K562 (cell line): ENCODE measurements around the gene BCKDHB. TPM values are rescaled to one million over a fixed set of nuclear protein-coding genes. Genes with fewer than 3 reads are reported as not detected.

ENCODE experiments used
- ATAC-seq: fragments of 200-7000 bp; cut with Tn5 transposase; 3 replicates; pipeline ENCODE4 v1.9.1; 2020; ENCODE audit warnings: moderate library complexity
- BruUV-seq: library from RNA; stranded (reverse); fragments of 400-500 nt; replicated peaks from 2 replicates; lab custom pipeline; 2021; lab: Mats Ljungman, UMichigan
- CTCF ChIA-PET: fragments of 300-600 bp; formaldehyde crosslinking; extraction: SDS; loops from one replicate; lab custom pipeline; 2021; ENCODE audit warnings: low intra/inter-chr PET ratio; lab: Yijun Ruan, JAX
- POLR2A ChIA-PET: fragments of 300-600, 350-650 bp; sonication (Branson Sonifier 250); formaldehyde crosslinking; extraction: SDS; loops from one replicate; lab custom pipeline; 2021; ENCODE audit warnings: antibody characterized with exemption, inconsistent platforms; lab: Yijun Ruan, JAX
- DNase-seq, 4 experiments: peaks; one replicate each; pipeline versions ENCODE4 v3.0.0 to v3.0.0-alpha.2; 2011 to 2018; ENCODE audit warnings: low spot score in 3 of 4, mixed read lengths in 3 of 4; ENCODE audit errors: extremely low read depth in 1 of 4
- FAIRE-seq: peaks from 2 replicates; lab custom pipeline; 2011; peaks lifted over from hg19 to GRCh38; lab: Jason Lieb, UNC
- H2AFZ ChIP-seq: 2 replicates; pipeline ENCODE4 v1.6.0; 2011; ENCODE audit warnings: low read depth, low read length, control low read depth, inconsistent platforms
- H3K27ac ChIP-seq: fragments of 200-600 bp; 3 replicates; pipeline ENCODE4 v1.8.0; 2011; ENCODE audit warnings: low read depth, mild to moderate bottlenecking, control low read depth, inconsistent platforms, low read length, moderate library complexity, mixed read lengths; ENCODE audit errors: extremely low read depth
- H3K27me3 ChIP-seq, 2 experiments: fragments of 300-600 bp in 1 of 2; 2 replicates in 1 of 2; 3 replicates in 1 of 2; pipeline versions ENCODE4 v1.6.0 to v1.8.0; 2011; ENCODE audit warnings: inconsistent platforms in 2 of 2, low read length in 2 of 2, mild to moderate bottlenecking in 1 of 2, mixed read lengths in 1 of 2, moderate library complexity in 1 of 2; ENCODE audit not compliant: control insufficient read depth in 2 of 2, insufficient read depth in 2 of 2
- H3K36me3 ChIP-seq: fragments of 300-600 bp; 3 replicates; pipeline ENCODE4 v1.8.0; 2011; ENCODE audit warnings: mild to moderate bottlenecking, low read length, inconsistent platforms; ENCODE audit not compliant: control insufficient read depth, insufficient read depth
- H3K4me1 ChIP-seq, 2 experiments: fragments of 200-600 bp in 1 of 2; replicated peaks in 1 of 2; 2 replicates in 1 of 2; 3 replicates in 1 of 2; pipeline versions ENCODE4 v1.5.1 to v1.8.0; 2011; ENCODE audit warnings: inconsistent platforms in 2 of 2, low read length in 2 of 2, mild to moderate bottlenecking in 1 of 2, mixed read lengths in 1 of 2, moderate library complexity in 1 of 2; ENCODE audit not compliant: control insufficient read depth in 2 of 2, insufficient read depth in 2 of 2
- H3K4me2 ChIP-seq: 2 replicates; pipeline ENCODE4 v1.6.1; 2011; ENCODE audit warnings: low read length, control low read depth, inconsistent platforms, mixed read lengths; ENCODE audit not compliant: insufficient read depth
- H3K4me3 ChIP-seq: fragments of 200-600 bp; sonication (generic), shearing (Covaris generic); 2 replicates; pipeline ENCODE4 v1.5.1; 2016; ENCODE audit warnings: control low read depth, inconsistent platforms
- H3K79me2 ChIP-seq: fragments of 200-600 bp; 3 replicates; pipeline ENCODE4 v1.8.0; 2011; ENCODE audit warnings: low read length, inconsistent platforms; ENCODE audit not compliant: control insufficient read depth, insufficient read depth
- H3K9ac ChIP-seq, 2 experiments: 2 replicates each; pipeline versions ENCODE4 v1.6.0 to v1.6.1; 2011; ENCODE audit warnings: low read depth in 2 of 2, low read length in 2 of 2, control low read depth in 1 of 2, inconsistent platforms in 1 of 2, mild to moderate bottlenecking in 1 of 2, mixed read lengths in 1 of 2; ENCODE audit not compliant: insufficient read depth in 1 of 2
- H3K9me1 ChIP-seq: one replicate; pipeline ENCODE4 v1.6.0; 2011; ENCODE audit warnings: inconsistent platforms, mild to moderate bottlenecking, low read length, moderate library complexity; ENCODE audit not compliant: control insufficient read depth, insufficient read depth
- H3K9me3 ChIP-seq: replicated peaks from 2 replicates; pipeline ENCODE4 v1.5.1; 2011; ENCODE audit warnings: low read depth, low read length, inconsistent platforms; ENCODE audit not compliant: control insufficient read depth, insufficient read depth
- H4K20me1 ChIP-seq: replicated peaks from 2 replicates; pipeline ENCODE4 v1.6.1; 2011; ENCODE audit warnings: low read length, inconsistent platforms, mixed read lengths; ENCODE audit not compliant: control insufficient read depth, insufficient read depth
- DMBX1 ChIP-seq: fragments of 250-450 bp; sonication (Bioruptor Pico); IDR thresholded peaks from 2 replicates; pipeline ENCODE4 v1.8.0; 2022; ENCODE audit warnings: inconsistent platforms, mild to moderate bottlenecking, moderate library complexity, borderline replicate concordance
- EWSR1 ChIP-seq: fragments of 450-650 bp; IDR thresholded peaks from 2 replicates; pipeline ENCODE4 v1.6.1; 2018; ENCODE audit warnings: borderline replicate concordance, mild to moderate bottlenecking, low read depth, moderate library complexity; ENCODE audit not compliant: partially characterized antibody
- GMEB1 ChIP-seq: fragments of 250-450 bp; sonication (Bioruptor Pico); IDR thresholded peaks from 2 replicates; pipeline ENCODE4 v1.4.0; 2020; ENCODE audit warnings: mild to moderate bottlenecking
- HNRNPK ChIP-seq: fragments of 200-400 bp; formaldehyde crosslinking; IDR thresholded peaks from one replicate; pipeline ENCODE4 v1.6.1; 2018; ENCODE audit warnings: mild to moderate bottlenecking, low read depth, low read length; ENCODE audit not compliant: poor library complexity, severe bottlenecking
- KDM2B ChIP-seq: fragments of 250-450 bp; sonication (Bioruptor Pico); IDR thresholded peaks from 2 replicates; pipeline ENCODE4 v1.8.0; 2021; ENCODE audit warnings: mild to moderate bottlenecking, moderate library complexity
- MAFG ChIP-seq: fragments of 450-650 bp; conservative IDR thresholded peaks from 2 replicates; pipeline ENCODE4 v1.6.1; 2016; ENCODE audit warnings: missing genetic modification characterization, missing compliant biosample characterization
- TCF3 ChIP-seq: sonication (generic); formaldehyde crosslinking; IDR thresholded peaks from 2 replicates; pipeline ENCODE4 v1.4.0; 2020; ENCODE audit warnings: mild to moderate bottlenecking, missing genetic modification reagents
- ZBTB7A ChIP-seq: IDR thresholded peaks from 2 replicates; pipeline ENCODE4 v1.6.1; 2011; ENCODE audit warnings: low read depth, mild to moderate bottlenecking, low read length, moderate library complexity, borderline replicate concordance; ENCODE audit not compliant: control insufficient read depth
- ZFP36 ChIP-seq: fragments of 150-350 bp; IDR thresholded peaks from 2 replicates; pipeline ENCODE4 v1.6.1; 2018; ENCODE audit warnings: low read length, low read depth; ENCODE audit not compliant: partially characterized antibody
- ZNF217 ChIP-seq: sonication (generic); formaldehyde crosslinking; IDR thresholded peaks from 2 replicates; pipeline ENCODE4 v1.8.0; 2022; ENCODE audit warnings: mild to moderate bottlenecking, missing genetic modification reagents
- ZNF280B ChIP-seq: fragments of 250-450 bp; sonication (Bioruptor Pico); IDR thresholded peaks from 2 replicates; pipeline ENCODE4 v1.5.1; 2021; ENCODE audit warnings: mild to moderate bottlenecking
- ZNF282 ChIP-seq: sonication (generic); formaldehyde crosslinking; IDR thresholded peaks from 2 replicates; pipeline ENCODE4 v1.8.1; 2023; ENCODE audit warnings: missing genetic modification reagents
- ZNF717 ChIP-seq: fragments of 250-450 bp; sonication (Bioruptor Pico); IDR thresholded peaks from 2 replicates; pipeline ENCODE4 v1.5.0; 2021
- in situ Hi-C: fragments of 300-500 bp; cut with MboI; formaldehyde crosslinking; loops from 4 replicates; pipeline ENCODE4 v1.15.0; 2018; ENCODE audit warnings: inconsistent platforms, mixed read lengths
- intact Hi-C: fragments of 100-400 bp; cut with micrococcal nuclease; formaldehyde crosslinking; loops from 2 replicates; pipeline ENCODE4 v1.14.2; 2022
- polyA plus RNA-seq, 8 experiments: library from polyadenylated mRNA; depleted of rRNA in 4 of 8; stranded (reverse) in 5 of 8; unstranded in 3 of 8; fragments of >200 nt; fragmentation: Nextera tagmentation in 2 of 8; fragmentation: Illumina TruSeq in 1 of 8; extraction: Ambion mirVana in 2 of 8; extraction: Trizol in 1 of 8; gene quantifications; 2 replicates each; pipeline versions ENCODE4 v1.2.1 to v1.2.3, GENCODE V29; 2011 to 2014; ENCODE audit warnings: inconsistent platforms in 1 of 8, missing spikeins in 1 of 8
- total RNA-seq, 7 experiments: library from RNA; depleted of rRNA in 6 of 7; stranded (reverse); fragments of >200 nt in 6 of 7; fragmentation: Illumina TruSeq in 2 of 7; extraction: Trizol in 2 of 7; gene quantifications; 2 replicates each; pipeline versions ENCODE4 v1.2.1 to v1.2.3, GENCODE V29; 2011 to 2021; ENCODE audit warnings: low replicate concordance in 1 of 7
- TF ChIP-seq, protein P1 (sequence below): fragments of 450-650 bp; formaldehyde crosslinking; IDR thresholded peaks from 2 replicates; pipeline ENCODE4 v1.4.0; 2020; ENCODE audit warnings: mild to moderate bottlenecking
- TF ChIP-seq, protein P2 (sequence below), 2 experiments: fragments of 250-450 bp in 1 of 2; fragments of 450-650 bp in 1 of 2; sonication (Bioruptor Pico) in 1 of 2; IDR thresholded peaks; 2 replicates each; pipeline versions ENCODE4 v1.6.1 to v1.8.0; 2016 to 2021; ENCODE audit warnings: mild to moderate bottlenecking in 2 of 2, moderate library complexity in 2 of 2, missing compliant biosample characterization in 1 of 2, missing genetic modification characterization in 1 of 2
- TF ChIP-seq, protein P3 (sequence below): fragments of 250-450 bp; sonication (Bioruptor Pico); IDR thresholded peaks from 2 replicates; pipeline ENCODE4 v1.8.0; 2021; ENCODE audit warnings: borderline replicate concordance, mild to moderate bottlenecking, moderate library complexity; ENCODE audit not compliant: poor library complexity, severe bottlenecking

Gene BCKDHB
- total and polyA plus RNA-seq, 9 of the 15 experiments (the other 6 are each of a cell fraction or from before 2014, with no cell fraction given), result 4.1 to 23.7 (median 7.5) TPM

DNA sequence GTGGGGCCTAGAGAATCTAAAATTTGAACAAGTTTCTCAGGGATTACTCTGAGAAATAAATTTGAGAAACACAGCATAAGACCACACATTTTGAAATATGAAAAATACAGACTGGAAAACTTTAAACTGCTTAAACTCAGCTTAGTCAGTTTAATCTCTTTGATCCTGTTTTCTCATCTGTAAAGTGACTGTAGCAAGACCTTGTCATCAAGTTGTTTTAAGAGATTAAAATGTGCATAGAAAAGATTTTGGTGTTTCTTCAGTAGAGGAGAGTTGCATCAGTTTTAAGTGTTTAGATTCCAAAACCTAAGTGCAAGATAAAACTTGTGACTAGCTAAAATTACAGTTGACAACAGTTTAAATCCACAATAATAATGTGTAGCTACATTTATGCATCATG, 8.1 kb upstream of the BCKDHB start:
- Histone ChIP-seq H3K9me1 (no peaks in the 10 kb centered on the region), H3K4me2 (no peak overlapping the region), H2AFZ (no peak overlapping the region), H3K9me3 (no peaks in the 10 kb centered on the region), H3K27me3 (no peaks in the 10 kb centered on the region; a peak in 1 of 5 replicates), H3K9ac (no peak overlapping the region), H3K4me3 (no peak overlapping the region), H3K36me3 (no peaks in the 10 kb centered on the region), H3K79me2 (no peaks in the 10 kb centered on the region), H4K20me1 (no peaks in the 10 kb centered on the region), H3K4me1 (no peaks in the 10 kb centered on the region), H3K27ac (no peak overlapping the region)
- DNase-seq (no peak), ATAC-seq (no peak), FAIRE-seq (no peak)
- no TSS peak for BruUV-seq
- POLR2A ChIA-PET, result interaction anchor here (0.6 kb wide), 1 partner anchor 55 kb away, joined by 3 read pairs; no protein-coding TSS in a partner anchor
- intact Hi-C loops (loop anchor here (10.0 kb wide), 1 partner anchor 234 kb away; no protein-coding TSS in a partner anchor), in situ Hi-C loops (loop anchor here (10.0 kb wide), 1 partner anchor 154 kb away; the partner anchor contains the start of gene ELOVL4)
- CTCF ChIA-PET, result no interaction called here
- TF ChIP-seq ZNF280B (CRISPR knock-in tag), result no peak
- no peak for TF ChIP-seq ZNF282
- TF ChIP-seq, protein P1, sequence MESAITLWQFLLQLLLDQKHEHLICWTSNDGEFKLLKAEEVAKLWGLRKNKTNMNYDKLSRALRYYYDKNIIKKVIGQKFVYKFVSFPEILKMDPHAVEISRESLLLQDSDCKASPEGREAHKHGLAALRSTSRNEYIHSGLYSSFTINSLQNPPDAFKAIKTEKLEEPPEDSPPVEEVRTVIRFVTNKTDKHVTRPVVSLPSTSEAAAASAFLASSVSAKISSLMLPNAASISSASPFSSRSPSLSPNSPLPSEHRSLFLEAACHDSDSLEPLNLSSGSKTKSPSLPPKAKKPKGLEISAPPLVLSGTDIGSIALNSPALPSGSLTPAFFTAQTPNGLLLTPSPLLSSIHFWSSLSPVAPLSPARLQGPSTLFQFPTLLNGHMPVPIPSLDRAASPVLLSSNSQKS (CRISPR knock-in tag), result no peak
- no peak for TF ChIP-seq KDM2B
- TF ChIP-seq TCF3 (CRISPR knock-in tag), result no peak
- TF ChIP-seq EWSR1, result no peak
- no peak for TF ChIP-seq ZFP36
- TF ChIP-seq, protein P2, sequence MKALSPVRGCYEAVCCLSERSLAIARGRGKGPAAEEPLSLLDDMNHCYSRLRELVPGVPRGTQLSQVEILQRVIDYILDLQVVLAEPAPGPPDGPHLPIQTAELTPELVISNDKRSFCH (CRISPR knock-in tag; IDR thresholded peaks at IDR 0.05), result no peak
- TF ChIP-seq, protein P2 (tag; IDR thresholded peaks at IDR 0.05), result no peak
- no peak for TF ChIP-seq GMEB1 (CRISPR knock-in tag)
- no peak for TF ChIP-seq ZNF717 (CRISPR knock-in tag)
- no peak for TF ChIP-seq ZNF217 (CRISPR knock-in tag)
- TF ChIP-seq HNRNPK, result no peak
- no peak for TF ChIP-seq DMBX1 (CRISPR knock-in tag)
- TF ChIP-seq, protein P3, sequence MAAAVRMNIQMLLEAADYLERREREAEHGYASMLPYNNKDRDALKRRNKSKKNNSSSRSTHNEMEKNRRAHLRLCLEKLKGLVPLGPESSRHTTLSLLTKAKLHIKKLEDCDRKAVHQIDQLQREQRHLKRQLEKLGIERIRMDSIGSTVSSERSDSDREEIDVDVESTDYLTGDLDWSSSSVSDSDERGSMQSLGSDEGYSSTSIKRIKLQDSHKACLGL (CRISPR knock-in tag), result no peak
- no peak for TF ChIP-seq MAFG (tag)
- no peak for TF ChIP-seq ZBTB7A
